ENCODE data around the gene NPHP3. TPM values are rescaled to one million over a fixed set of nuclear protein-coding genes. Genes with fewer than 3 reads are reported as not detected.

Gene NPHP3
- polyA plus RNA-seq, 1 donor from 2014 or later: 9.0 TPM

GRCh38 chr3:132716372-132716771 lies 5.8 kb downstream of the NPHP3 start:
- no peaks in the 10 kb centered on the region for H3K9me3 ChIP-seq (ENCODE audit: low read length)
- no peaks in the 10 kb centered on the region for H3K36me3 ChIP-seq (ENCODE audit: insufficient read depth, low read length)
- no peaks in the 10 kb centered on the region for H3K9me2 ChIP-seq (ENCODE audit: insufficient read depth, low read length)
- no peak overlapping the region for H3K4me3 ChIP-seq (ENCODE audit: low read length)
- H3K27ac ChIP-seq (ENCODE audit: low read length): no peak overlapping the region
- no peaks in the 10 kb centered on the region for H3K27me3 ChIP-seq (ENCODE audit: insufficient read depth, low read depth, low read length)
- TF ChIP-seq REST (IDR thresholded peaks at IDR 0.05; ENCODE audit: borderline replicate concordance): no peak
- no peak for TF ChIP-seq TAF1 (IDR thresholded peaks at IDR 0.05; ENCODE audit: low read depth)
- no peak for TF ChIP-seq CTCF (IDR thresholded peaks at IDR 0.05; ENCODE audit: poor library complexity, severe bottlenecking)
- TF ChIP-seq EP300 (conservative IDR thresholded peaks at IDR 0.05; ENCODE audit: poor library complexity, severe bottlenecking): no peak
- TF ChIP-seq POLR2AphosphoS5 (IDR thresholded peaks at IDR 0.05): no peak
- TF ChIP-seq RAD21 (conservative IDR thresholded peaks at IDR 0.05): no peak
- no peak for TF ChIP-seq EZH2 (IDR thresholded peaks at IDR 0.05; ENCODE audit: borderline replicate concordance, insufficient read depth, low read length, poor library complexity, severe bottlenecking)
- TF ChIP-seq MXI1 (conservative IDR thresholded peaks at IDR 0.05; ENCODE audit: poor library complexity, severe bottlenecking): no peak
- TF ChIP-seq SMC3 (conservative IDR thresholded peaks at IDR 0.05; ENCODE audit: poor library complexity): no peak
- no peak overlapping the region for H3K4me2 ChIP-seq (ENCODE audit: low read length)
- no peaks in the 10 kb centered on the region for H3K79me2 ChIP-seq (replicated peaks; ENCODE audit: insufficient read depth, low read length)
- no peak overlapping the region for H2AFZ ChIP-seq (ENCODE audit: low read depth, low read length)
- no peaks in the 10 kb centered on the region for H4K20me1 ChIP-seq (ENCODE audit: insufficient read depth)
- no peak overlapping the region for H3K9ac ChIP-seq (ENCODE audit: low read length)
- no peaks in the 10 kb centered on the region for H3F3A ChIP-seq (ENCODE audit: insufficient read depth, low read length, poor library complexity, severe bottlenecking)

GRCh38 chr3:132713977-132714727 lies 8.1 kb downstream of the NPHP3 start:
- Histone ChIP-seq H3K4me3 (ENCODE audit: low read length) (no peak overlapping the region), H3K36me3 (ENCODE audit: insufficient read depth, low read length) (no peaks in the 10 kb centered on the region), H3K79me2 (replicated peaks; ENCODE audit: insufficient read depth, low read length) (no peaks in the 10 kb centered on the region), H3K27ac (ENCODE audit: low read length) (no peak overlapping the region), H3K4me2 (ENCODE audit: low read length) (no peak overlapping the region), H3K9ac (ENCODE audit: low read length) (no peak overlapping the region), H3K9me2 (ENCODE audit: insufficient read depth, low read length) (no peaks in the 10 kb centered on the region), H3K27me3 (ENCODE audit: insufficient read depth, low read depth, low read length) (no peaks in the 10 kb centered on the region), H2AFZ (ENCODE audit: low read depth, low read length) (no peak overlapping the region), H4K20me1 (ENCODE audit: insufficient read depth) (no peaks in the 10 kb centered on the region), H3F3A (ENCODE audit: insufficient read depth, low read length, poor library complexity, severe bottlenecking) (no peaks in the 10 kb centered on the region), H3K9me3 (ENCODE audit: low read length) (no peaks in the 10 kb centered on the region)
- no peak for TF ChIP-seq EP300 (conservative IDR thresholded peaks at IDR 0.05; ENCODE audit: poor library complexity, severe bottlenecking)
- TF ChIP-seq TAF1 (IDR thresholded peaks at IDR 0.05; ENCODE audit: low read depth): no peak
